Natural killer cell treated with Interleukin-12 subunit alpha and Interleukin-12 subunit beta and Interleukin-15 and Interleukin-18, amount 100 ng/mL, for 72 hours (primary cell): ENCODE data around the gene VPS8. TPM values are rescaled to one million over a fixed set of nuclear protein-coding genes. Genes with fewer than 3 reads are reported as not detected.

Experiments
- ATAC-seq, 2 donors: fragments of 150-1000 bp; cut with Tn5 transposase in 1 of 2; sonication (Bioruptor Pico), chemical (Tn5 transposase) in 1 of 2; 2 replicates each; pipeline ENCODE4 v1.10.0; 2021
- DNase-seq: peaks from one replicate; pipeline ENCODE4 v3.0.0; 2022; ENCODE audit warnings: low spot score
- H3K27ac Mint-ChIP-seq, 2 donors: 1 replicate in 1 of 2; 2 replicates in 1 of 2; pipeline ENCODE4 v1.8.0; 2022; ENCODE audit warnings: mixed read lengths in 2 of 2, mild to moderate bottlenecking in 1 of 2, moderate library complexity in 1 of 2
- H3K27me3 Mint-ChIP-seq, 2 donors: 1 replicate in 1 of 2; 2 replicates in 1 of 2; pipeline ENCODE4 v1.8.0; 2022; ENCODE audit warnings: mixed read lengths in 2 of 2
- H3K36me3 Mint-ChIP-seq: one replicate; pipeline ENCODE4 v1.8.0; 2022; ENCODE audit warnings: mixed read lengths
- H3K4me1 Mint-ChIP-seq, 2 donors: 1 replicate in 1 of 2; 2 replicates in 1 of 2; pipeline ENCODE4 v1.8.0; 2022; ENCODE audit warnings: low read depth in 2 of 2, mixed read lengths in 2 of 2, mild to moderate bottlenecking in 1 of 2
- H3K4me3 Mint-ChIP-seq: one replicate; pipeline ENCODE4 v1.8.0; 2022; ENCODE audit warnings: mixed read lengths
- H3K9me3 Mint-ChIP-seq: 2 replicates; pipeline ENCODE4 v1.8.0; 2022; ENCODE audit warnings: mixed read lengths
- total RNA-seq, 2 donors: library from RNA; stranded (reverse); gene quantifications; one replicate each; pipeline ENCODE4 v1.2.3, GENCODE V29; 2022

Gene VPS8
- total RNA-seq, 2 donors from 2014 or later, result 52.8 to 74.2 TPM

- Mint-ChIP-seq H3K27me3 (peaks cover 14 to 34% of the 10 kb centered on the region in 2 donors), H3K27ac (no peak overlapping the region), H3K4me3 (no peak overlapping the region), H3K4me1 (no peaks in the 10 kb centered on the region), H3K36me3 (no peaks in the 10 kb centered on the region), H3K9me3 (no peaks in the 10 kb centered on the region)
- DNase-seq (no peak), ATAC-seq (no peak)
Measured at GRCh38 chr3:185089343-185089742, 277.4 kb downstream of the VPS8 start.

GRCh38 chr3:185089751-185090150 lies 277.8 kb downstream of the VPS8 start:
- H3K36me3 Mint-ChIP-seq, result no peaks in the 10 kb centered on the region
- no peaks in the 10 kb centered on the region for H3K4me1 Mint-ChIP-seq
- DNase-seq (no peak), ATAC-seq (no peak)
- H3K9me3 Mint-ChIP-seq, result no peaks in the 10 kb centered on the region
- peaks cover 12 to 38% of the 10 kb centered on the region in 2 donors for H3K27me3 Mint-ChIP-seq
- H3K4me3 Mint-ChIP-seq, result no peak overlapping the region
- H3K27ac Mint-ChIP-seq, result no peak overlapping the region

- Mint-ChIP-seq H3K36me3 (no peaks in the 10 kb centered on the region), H3K27me3 (peaks cover 10 to 42% of the 10 kb centered on the region in 2 donors), H3K4me1 (no peaks in the 10 kb centered on the region), H3K4me3 (no peak overlapping the region), H3K9me3 (no peaks in the 10 kb centered on the region), H3K27ac (no peak overlapping the region)
- ATAC-seq (no peak), DNase-seq (no peak)
Measured at GRCh38 chr3:185090811-185091210, 278.8 kb downstream of the VPS8 start.

- H3K4me3 Mint-ChIP-seq, result no peak overlapping the region
- no peaks in the 10 kb centered on the region for H3K9me3 Mint-ChIP-seq
- no peaks in the 10 kb centered on the region for H3K4me1 Mint-ChIP-seq
- H3K36me3 Mint-ChIP-seq, result no peaks in the 10 kb centered on the region
- ATAC-seq (peak in 1 of 2 donors; percentile 36), DNase-seq (no peak)
- peaks cover 11 to 34% of the 10 kb centered on the region in 2 donors for H3K27me3 Mint-ChIP-seq
- no peak overlapping the region for H3K27ac Mint-ChIP-seq
Measured at GRCh38 chr3:185093116-185093515, 281.1 kb downstream of the VPS8 start.

- Mint-ChIP-seq H3K36me3 (no peaks in the 10 kb centered on the region), H3K27ac (no peak overlapping the region), H3K27me3 (peaks cover 15 to 46% of the 10 kb centered on the region in 2 donors)
Measured at GRCh38 chr3:185094697-185095096, 282.7 kb downstream of the VPS8 start.

More at GRCh38 chr3:185094697-185095096, 282.7 kb downstream of the VPS8 start:
- Mint-ChIP-seq H3K4me3 (no peak overlapping the region), H3K4me1 (no peaks in the 10 kb centered on the region), H3K9me3 (no peaks in the 10 kb centered on the region)
- ATAC-seq (no peak), DNase-seq (no peak)

Other genes with a start within 250 kb of the VPS8 start
- 1 to 10 TPM; 7.4 to 7.8 TPM for gene MAGEF1, start 100.1 kb upstream of the VPS8 start, total RNA-seq